ENCODE data around the gene MTHFD2. TPM values are rescaled to one million over a fixed set of nuclear protein-coding genes. Genes with fewer than 3 reads are reported as not detected.

The MTHFD2 gene
- total and polyA plus RNA-seq, 2 of the 8 experiments (the other 6 are each of a cell fraction or from before 2014, with no cell fraction given) = 99.5 to 291 TPM

- no peak overlapping the region for H3K23ac ChIP-seq (ENCODE audit: insufficient read length)
- DNase-seq (ENCODE audit: low read depth in 1 of 2, low spot score in 2 of 2) (no peak), FAIRE-seq (no peak)
- ChIA-PET CTCF (ENCODE audit: partially characterized antibody) (interaction anchor here (0.8 to 2.0 kb wide), 5 partner anchors 19 to 392 kb away, joined by 3 to 10 read pairs (median 3); no protein-coding TSS in a partner anchor), POLR2A (ENCODE audit: partially characterized antibody) (interaction anchor here (1.5 to 72.1 kb wide), 4 partner anchors 19 to 148 kb away, joined by 3 to 2699 read pairs (median 48); partner anchors contain the start of genes BOLA3, MOB1A and MTHFD2)
- 96% methylated on average over 7 of the region's 7 CpGs; no CpG with 5 or more reads in 1 of the 2 experiments for WGBS, 2 experiments (ENCODE audit: extremely low coverage in 1 of 2, insufficient coverage in 1 of 2, insufficient read length in 1 of 2, insufficient replicate concordance in 2 of 2, low coverage in 1 of 2, low lambda C conversion rate in 2 of 2, missing lambda C conversion rate in 1 of 2)
- no peaks in the 10 kb centered on the region for H3K4me1 ChIP-seq (replicated peaks in 1 of 4; ENCODE audit: control insufficient read depth in 3 of 4, insufficient read depth in 4 of 4, low read length in 3 of 4)
- H2BK15ac ChIP-seq (ENCODE audit: low read length) = no peak overlapping the region
- H3K79me2 ChIP-seq (ENCODE audit: control insufficient read depth in 1 of 2, insufficient read depth in 2 of 2, low read length in 2 of 2) = no peaks in the 10 kb centered on the region
- no peak overlapping the region for H2BK12ac ChIP-seq (ENCODE audit: low read depth, low read length)
- H3K79me1 ChIP-seq (ENCODE audit: low read depth, low read length) = no peaks in the 10 kb centered on the region
- no peak overlapping the region for H3K27ac ChIP-seq (ENCODE audit: low read depth, low read length)
- no peak overlapping the region for H3K9ac ChIP-seq (replicated peaks in 1 of 4; ENCODE audit: extremely low read depth in 1 of 4, low read depth in 3 of 4, low read length in 3 of 4)
- no peak overlapping the region for H2BK120ac ChIP-seq (replicated peaks; ENCODE audit: low read depth, low read length)
- no peak overlapping the region for H3K56ac ChIP-seq (replicated peaks; ENCODE audit: insufficient read length, low read depth, low read length)
- H3K14ac ChIP-seq (ENCODE audit: insufficient read length) = no peak overlapping the region
- no peak overlapping the region for H3K4ac ChIP-seq (replicated peaks; ENCODE audit: insufficient read length, low read depth, low read length)
- H2BK5ac ChIP-seq (ENCODE audit: low read depth, low read length) = no peak overlapping the region
- no peak overlapping the region for H4K5ac ChIP-seq (ENCODE audit: insufficient read length, low read depth, low read length)
- no peaks in the 10 kb centered on the region for H3K9me3 ChIP-seq (ENCODE audit: insufficient read depth in 2 of 2, low read depth in 1 of 2, low read length in 1 of 2)
- no peaks in the 10 kb centered on the region; a peak in 1 of 7 replicates for H3K27me3 ChIP-seq (replicated peaks in 1 of 4; ENCODE audit: control insufficient read depth in 3 of 4, extremely low read depth in 1 of 4, insufficient read depth in 3 of 4, low read length in 3 of 4)
- H3K36me3 ChIP-seq (ENCODE audit: control insufficient read depth in 2 of 4, insufficient read depth in 4 of 4, low read length in 3 of 4) = no peaks in the 10 kb centered on the region
- H3K23me2 ChIP-seq (ENCODE audit: low read depth, low read length) = no peaks in the 10 kb centered on the region; the same call in 1 of the 2 replicates
- H4K20me1 ChIP-seq (replicated peaks in 1 of 2; ENCODE audit: control insufficient read depth in 1 of 2, insufficient read depth in 2 of 2, low read length in 2 of 2) = no peaks in the 10 kb centered on the region
- H2BK20ac ChIP-seq (ENCODE audit: low read length) = no peak overlapping the region
- no peak overlapping the region for H4K8ac ChIP-seq (ENCODE audit: extremely low read depth, insufficient read depth, low read length)
- H4K91ac ChIP-seq (replicated peaks; ENCODE audit: insufficient read length, low read length) = no peak overlapping the region
- H3K4me2 ChIP-seq (ENCODE audit: insufficient read depth in 1 of 2, low read depth in 2 of 2, low read length in 2 of 2) = no peak overlapping the region
- no peak overlapping the region for H2AFZ ChIP-seq (ENCODE audit: low read length)
- H3K18ac ChIP-seq (ENCODE audit: extremely low read depth, low read length) = no peak overlapping the region
- no peak overlapping the region for H2AK5ac ChIP-seq (ENCODE audit: low read depth, low read length)
- H3K4me3 ChIP-seq (ENCODE audit: extremely low read depth in 1 of 4, insufficient read depth in 2 of 4, low read depth in 3 of 4, low read length in 4 of 4) = no peak overlapping the region
- no peak for TF ChIP-seq E2F6 (IDR thresholded peaks at IDR 0.05)
- TF ChIP-seq POU5F1 (IDR thresholded peaks at IDR 0.05; ENCODE audit: low read depth, low read length) = no peak
- no peak for TF ChIP-seq NRF1 (IDR thresholded peaks at IDR 0.05; ENCODE audit: low read depth, low read length)
- no peak for TF ChIP-seq TAF1 (IDR thresholded peaks at IDR 0.05; ENCODE audit: low read depth, low read length)
- TF ChIP-seq TEAD4 (IDR thresholded peaks at IDR 0.05; ENCODE audit: low read depth, low read length) = no peak
- TF ChIP-seq ZNF274 (IDR thresholded peaks at IDR 0.05; ENCODE audit: borderline replicate concordance, extremely low read depth, low read length) = no peak
- no peak for TF ChIP-seq ATF3 (IDR thresholded peaks at IDR 0.05; ENCODE audit: insufficient read depth, low read depth, low read length)
- no peak for TF ChIP-seq SIX5 (IDR thresholded peaks at IDR 0.05; ENCODE audit: low read depth, low read length)
- no peak for TF ChIP-seq SP1 (IDR thresholded peaks at IDR 0.05; ENCODE audit: low read depth, low read length)
- no peak for TF ChIP-seq TAF7 (optimal IDR thresholded peaks at IDR 0.05; ENCODE audit: borderline replicate concordance, low read depth, low read length)
- no peak for TF ChIP-seq FOSL1 (IDR thresholded peaks at IDR 0.05; ENCODE audit: insufficient read depth, low read depth, low read length)
- TF ChIP-seq SAP30 (IDR thresholded peaks at IDR 0.05; ENCODE audit: insufficient read depth, insufficient replicate concordance, low read length) = no peak
Measured at GRCh38 chr2:74242354-74243071, 44.1 kb downstream of the MTHFD2 start.
